A673 (cell line): ENCODE results near the gene TMED7. TPM values are rescaled to one million over a fixed set of nuclear protein-coding genes. Genes with fewer than 3 reads are reported as not detected.
A peak's percentile ranks its signal among the peaks of the same experiment; 100 is the strongest.

Experiments
- BruUV-seq: library from RNA; stranded (reverse); fragments of 400-500 nt; replicated peaks from 2 replicates; lab custom pipeline; 2021; lab: Mats Ljungman, UMichigan
- CTCF ChIA-PET: fragments of 300-600 bp; sonication (Branson Sonifier 250); formaldehyde crosslinking; loops from one replicate; lab custom pipeline; 2022; ENCODE audit warnings: antibody characterized with exemption; lab: Charles Lee
- POLR2A ChIA-PET: fragments of 300-600 bp; sonication (Branson Sonifier 250); formaldehyde crosslinking; loops from one replicate; lab custom pipeline; 2022; ENCODE audit warnings: antibody characterized with exemption; ENCODE audit not compliant: low non-redundant PET; lab: Charles Lee
- DNase-seq: peaks from one replicate; pipeline ENCODE4 v3.0.0-alpha.2; 2015; ENCODE audit warnings: low spot score
- H3K27ac ChIP-seq: fragments of 200-600 bp; sonication (generic); 2 replicates; pipeline ENCODE4 v1.5.1; 2016; ENCODE audit warnings: mixed run types, low read depth, mild to moderate bottlenecking, mixed read lengths, antibody characterized with exemption, low read length; ENCODE audit not compliant: poor library complexity, severe bottlenecking
- H3K27me3 ChIP-seq: fragments of 200-600 bp; sonication (generic); replicated peaks from 2 replicates; pipeline ENCODE4 v1.6.1; 2017; ENCODE audit warnings: mixed run types, low read depth, mild to moderate bottlenecking, mixed read lengths, antibody characterized with exemption, low read length; ENCODE audit not compliant: insufficient read depth, poor library complexity
- H3K36me3 ChIP-seq: fragments of 200-600 bp; sonication (generic); 2 replicates; pipeline ENCODE4 v1.6.1; 2016; ENCODE audit warnings: mixed run types, mild to moderate bottlenecking, mixed read lengths, antibody characterized with exemption, low read length; ENCODE audit not compliant: insufficient read depth, poor library complexity, severe bottlenecking
- H3K4me1 ChIP-seq: fragments of 200-600 bp; sonication (generic); 2 replicates; pipeline ENCODE4 v1.6.1; 2017; ENCODE audit warnings: mixed run types, mild to moderate bottlenecking, mixed read lengths, antibody characterized with exemption, low read length; ENCODE audit not compliant: insufficient read depth, poor library complexity, severe bottlenecking
- H3K4me3 ChIP-seq: fragments of 200-600 bp; sonication (generic); 2 replicates; pipeline ENCODE4 v1.5.1; 2016; ENCODE audit warnings: low read depth, mixed run types, mild to moderate bottlenecking, mixed read lengths, low read length; ENCODE audit not compliant: poor library complexity, severe bottlenecking
- H3K9me3 ChIP-seq: fragments of 200-600 bp; sonication (generic); 2 replicates; pipeline ENCODE4 v1.6.1; 2016; ENCODE audit warnings: mixed run types, low read depth, mild to moderate bottlenecking, mixed read lengths, antibody characterized with exemption, low read length; ENCODE audit not compliant: poor library complexity, severe bottlenecking
- EZH2 ChIP-seq: fragments of 200-600 bp; sonication (generic); IDR thresholded peaks from 2 replicates; pipeline ENCODE4 v1.6.1; 2017; ENCODE audit warnings: borderline replicate concordance, low read depth, mild to moderate bottlenecking, mixed read lengths, antibody characterized with exemption, low read length; ENCODE audit not compliant: poor library complexity, severe bottlenecking
- intact Hi-C: fragments of 100-400 bp; cut with micrococcal nuclease; formaldehyde crosslinking; loops from one replicate; pipeline ENCODE4 v1.10.0; 2022; ENCODE audit not compliant: unreplicated experiment
- total RNA-seq: library from RNA; stranded (reverse); gene quantifications from 2 replicates; pipeline ENCODE4 v1.2.3, GENCODE V29; 2021
- TF ChIP-seq, protein P1 (sequence below): fragments of 300-800, 200-600 bp; sonication (generic); conservative IDR thresholded peaks from 2 replicates; pipeline ENCODE4 v1.5.1; 2017; ENCODE audit warnings: low read depth, mild to moderate bottlenecking, antibody characterized with exemption, low read length, moderate library complexity, mixed read lengths

TMED7 gene
- total RNA-seq, 1 experiment from 2014 or later = 62.8 TPM

DNA sequence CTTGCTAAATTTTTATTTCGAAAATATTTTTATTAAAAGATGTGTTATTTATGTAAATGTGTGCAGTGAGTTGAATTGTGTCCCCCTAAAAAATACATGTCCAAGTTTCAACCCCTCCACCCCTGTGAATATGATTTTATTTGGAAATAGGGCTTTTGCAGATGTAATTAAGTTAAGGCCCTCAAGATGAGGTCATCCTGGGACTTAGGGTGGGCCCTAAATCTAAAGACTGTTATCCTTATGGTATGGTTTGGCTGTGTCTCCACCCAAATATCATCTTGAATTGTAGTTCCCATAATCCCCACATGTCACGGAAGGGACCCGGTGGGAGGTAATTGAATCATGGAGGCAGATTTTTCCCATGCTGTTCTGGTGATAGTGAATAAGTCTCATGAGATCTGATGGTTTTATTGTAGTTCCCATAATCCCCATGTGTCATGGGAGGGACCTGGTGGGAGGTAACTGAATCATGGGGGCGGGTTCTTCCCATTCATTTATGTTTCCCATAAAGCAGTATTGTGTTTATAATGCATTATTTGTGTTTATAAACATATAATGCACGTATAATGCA is 1.5 kb upstream of the TMED7 start:
- peak; percentile 84 for DNase-seq
- H3K27ac ChIP-seq = no peak overlapping the region
- peaks cover 24% of the 10 kb centered on the region for H3K4me1 ChIP-seq
- POLR2A ChIA-PET = no interaction called here
- no peaks in the 10 kb centered on the region for H3K36me3 ChIP-seq
- H3K4me3 ChIP-seq = no peak overlapping the region
- H3K27me3 ChIP-seq = no peaks in the 10 kb centered on the region
- CTCF ChIA-PET = no interaction called here
- intact Hi-C loops = loop anchor here (10.0 kb wide), 1 partner anchor 1137 kb away; no protein-coding TSS in a partner anchor
- no peaks in the 10 kb centered on the region for H3K9me3 ChIP-seq
- TF ChIP-seq, protein P1, sequence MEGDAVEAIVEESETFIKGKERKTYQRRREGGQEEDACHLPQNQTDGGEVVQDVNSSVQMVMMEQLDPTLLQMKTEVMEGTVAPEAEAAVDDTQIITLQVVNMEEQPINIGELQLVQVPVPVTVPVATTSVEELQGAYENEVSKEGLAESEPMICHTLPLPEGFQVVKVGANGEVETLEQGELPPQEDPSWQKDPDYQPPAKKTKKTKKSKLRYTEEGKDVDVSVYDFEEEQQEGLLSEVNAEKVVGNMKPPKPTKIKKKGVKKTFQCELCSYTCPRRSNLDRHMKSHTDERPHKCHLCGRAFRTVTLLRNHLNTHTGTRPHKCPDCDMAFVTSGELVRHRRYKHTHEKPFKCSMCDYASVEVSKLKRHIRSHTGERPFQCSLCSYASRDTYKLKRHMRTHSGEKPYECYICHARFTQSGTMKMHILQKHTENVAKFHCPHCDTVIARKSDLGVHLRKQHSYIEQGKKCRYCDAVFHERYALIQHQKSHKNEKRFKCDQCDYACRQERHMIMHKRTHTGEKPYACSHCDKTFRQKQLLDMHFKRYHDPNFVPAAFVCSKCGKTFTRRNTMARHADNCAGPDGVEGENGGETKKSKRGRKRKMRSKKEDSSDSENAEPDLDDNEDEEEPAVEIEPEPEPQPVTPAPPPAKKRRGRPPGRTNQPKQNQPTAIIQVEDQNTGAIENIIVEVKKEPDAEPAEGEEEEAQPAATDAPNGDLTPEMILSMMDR = no peak
- no peak for TF ChIP-seq EZH2
- no TSS peak for BruUV-seq

DNA sequence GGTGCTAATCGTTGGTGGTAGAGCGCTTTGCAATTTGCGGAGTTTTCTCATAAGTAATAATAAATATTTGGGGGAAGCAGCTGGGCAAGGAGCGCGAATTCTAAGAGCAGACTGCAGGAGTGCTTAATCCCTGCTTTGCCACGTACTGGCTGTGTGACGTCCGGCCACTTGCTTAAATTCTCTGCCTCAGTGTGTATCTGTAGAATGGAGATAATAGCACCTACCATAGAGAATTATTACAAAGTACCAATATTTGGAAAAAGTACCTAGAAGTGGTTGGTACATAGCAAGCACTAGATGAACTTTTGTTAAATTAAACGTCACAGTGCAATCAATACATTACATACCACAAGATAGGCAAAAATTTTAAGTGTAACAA is 598 bp upstream of the TMED7 start:
- intact Hi-C loops = loop anchor here (10.0 kb wide), 1 partner anchor 1138 kb away; no protein-coding TSS in a partner anchor
- H3K9me3 ChIP-seq = no peaks in the 10 kb centered on the region
- TF ChIP-seq, protein P1 = no peak
- no peak for TF ChIP-seq EZH2
- no peak for DNase-seq
- H3K27me3 ChIP-seq = no peaks in the 10 kb centered on the region
- H3K36me3 ChIP-seq = no peaks in the 10 kb centered on the region
- H3K27ac ChIP-seq = peak overlapping the region; percentile 72
- ChIA-PET CTCF (no interaction called here), POLR2A (no interaction called here)
- BruUV-seq = TSS peak; percentile 98
- H3K4me1 ChIP-seq = peaks cover 24% of the 10 kb centered on the region
- H3K4me3 ChIP-seq = peak overlapping the region; percentile 90

DNA sequence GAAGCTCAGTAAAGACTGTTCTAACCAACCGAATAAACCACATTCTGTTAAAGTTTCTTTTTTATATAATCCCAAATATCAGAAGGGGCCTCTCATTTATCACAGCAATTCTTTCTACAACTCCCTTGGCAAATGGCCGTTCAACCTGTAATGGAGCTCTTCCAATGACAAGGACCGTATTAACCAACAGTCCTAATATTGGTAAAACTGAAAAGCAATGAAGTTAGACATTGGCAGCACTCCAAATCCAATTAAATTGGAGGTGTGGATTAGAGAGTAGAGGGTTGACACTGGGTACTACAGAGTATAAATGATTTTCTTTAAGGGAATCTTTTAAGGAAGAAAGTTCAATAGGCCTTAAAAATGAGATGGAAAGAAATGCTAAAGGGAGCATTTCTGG is 842 bp downstream of the TMED7 start:
- peak; percentile 43 for DNase-seq
- ChIA-PET POLR2A (no interaction called here), CTCF (no interaction called here)
- intact Hi-C loops = loop anchor here (10.0 kb wide), 1 partner anchor 1140 kb away; no protein-coding TSS in a partner anchor
- Histone ChIP-seq H3K9me3 (no peaks in the 10 kb centered on the region), H3K4me1 (peaks cover 24% of the 10 kb centered on the region), H3K36me3 (peaks cover 8% of the 10 kb centered on the region), H3K27me3 (no peaks in the 10 kb centered on the region), H3K27ac (peak overlapping the region; percentile 94), H3K4me3 (peak overlapping the region; percentile 90)
- BruUV-seq = no TSS peak
- TF ChIP-seq, protein P1 = no peak
- TF ChIP-seq EZH2 = no peak
